T-helper 2 cell treated with Interferon-gamma antibody and Interleukin-4, amounts not matched to agents 5 μg/mL and 100 μg/mL, for 36 hours (primary cell): Measurements from ENCODE around the gene STK40.

Experiments used
- DNase-seq: peaks from one replicate; pipeline ENCODE4 v3.0.0; 2021; ENCODE audit warnings: low spot score
- H3K27ac Mint-ChIP-seq: one replicate; pipeline ENCODE4 v1.8.0; 2021; ENCODE audit warnings: mild to moderate bottlenecking, mixed read lengths
- H3K27me3 Mint-ChIP-seq: one replicate; pipeline ENCODE4 v1.8.0; 2021; ENCODE audit warnings: low read depth, mixed read lengths
- H3K36me3 Mint-ChIP-seq: one replicate; pipeline ENCODE4 v1.8.0; 2021; ENCODE audit warnings: low read depth, mixed read lengths
- H3K4me1 Mint-ChIP-seq: one replicate; pipeline ENCODE4 v1.8.0; 2021; ENCODE audit warnings: low read depth, mixed read lengths
- H3K4me3 Mint-ChIP-seq: one replicate; pipeline ENCODE4 v1.8.0; 2022; ENCODE audit warnings: mild to moderate bottlenecking, moderate library complexity, mixed read lengths
- H3K9me3 Mint-ChIP-seq: one replicate; pipeline ENCODE4 v1.8.0; 2021; ENCODE audit warnings: mixed read lengths

The STK40 gene

DNA sequence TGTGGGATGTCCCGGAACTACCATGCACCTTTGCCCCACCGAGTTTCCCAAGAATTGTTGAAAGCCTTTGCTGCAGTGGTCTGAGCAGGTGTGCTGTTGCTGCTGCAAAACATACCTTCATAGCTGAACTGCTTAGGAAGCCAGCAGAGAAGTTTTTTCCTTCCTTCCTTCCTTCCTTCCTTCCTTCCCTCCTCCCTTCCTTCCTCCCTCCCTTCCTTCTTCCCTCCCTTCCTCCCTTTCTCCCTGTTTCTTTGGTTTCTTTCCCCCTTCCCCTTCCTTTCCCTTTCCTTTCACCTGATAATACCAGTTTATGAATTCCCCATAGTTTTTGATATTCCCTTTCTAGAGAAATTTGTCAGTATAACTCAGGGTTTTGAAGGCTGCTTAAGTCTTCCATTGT lies 90.3 kb downstream of the STK40 start:
- Mint-ChIP-seq H3K27me3 (no peaks in the 10 kb centered on the region), H3K36me3 (peaks cover 58% of the 10 kb centered on the region), H3K4me3 (no peak overlapping the region), H3K4me1 (peaks cover 3% of the 10 kb centered on the region), H3K27ac (no peak overlapping the region), H3K9me3 (no peaks in the 10 kb centered on the region)
- DNase-seq = no peak
